GM10266 (cell line): ENCODE data around the gene ALDH4A1.

Experiments used
- DNase-seq: peaks from one replicate; pipeline ENCODE4 v3.0.0; 2012; ENCODE audit errors: extremely low spot score
- TF ChIP-seq, protein P1 (sequence below): IDR thresholded peaks from 2 replicates; pipeline ENCODE4 v1.5.1; 2012; ENCODE audit warnings: mild to moderate bottlenecking, low read depth; ENCODE audit not compliant: control insufficient read depth, insufficient read depth; ENCODE audit errors: missing control alignments

Gene ALDH4A1

DNA sequence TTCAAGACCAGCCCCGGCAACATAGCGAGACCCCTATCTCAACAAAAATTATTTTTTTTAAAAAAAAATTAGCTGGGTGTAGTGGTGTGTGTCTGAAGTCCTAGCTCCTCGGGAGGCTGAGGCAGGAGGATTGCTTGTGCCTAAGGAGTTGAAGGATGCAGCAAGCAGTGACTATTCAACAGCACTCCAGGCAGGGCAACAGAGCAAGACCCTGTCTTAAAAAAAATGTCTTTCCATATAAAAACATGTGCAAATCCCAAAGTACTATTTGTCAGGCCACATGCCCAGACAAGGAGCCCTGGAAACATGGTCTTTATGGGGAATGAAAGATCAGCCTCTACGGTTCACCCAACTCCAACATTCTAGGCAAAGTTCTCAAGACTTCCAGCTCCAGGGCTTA is 40.8 kb upstream of the ALDH4A1 start:
- TF ChIP-seq, protein P1, sequence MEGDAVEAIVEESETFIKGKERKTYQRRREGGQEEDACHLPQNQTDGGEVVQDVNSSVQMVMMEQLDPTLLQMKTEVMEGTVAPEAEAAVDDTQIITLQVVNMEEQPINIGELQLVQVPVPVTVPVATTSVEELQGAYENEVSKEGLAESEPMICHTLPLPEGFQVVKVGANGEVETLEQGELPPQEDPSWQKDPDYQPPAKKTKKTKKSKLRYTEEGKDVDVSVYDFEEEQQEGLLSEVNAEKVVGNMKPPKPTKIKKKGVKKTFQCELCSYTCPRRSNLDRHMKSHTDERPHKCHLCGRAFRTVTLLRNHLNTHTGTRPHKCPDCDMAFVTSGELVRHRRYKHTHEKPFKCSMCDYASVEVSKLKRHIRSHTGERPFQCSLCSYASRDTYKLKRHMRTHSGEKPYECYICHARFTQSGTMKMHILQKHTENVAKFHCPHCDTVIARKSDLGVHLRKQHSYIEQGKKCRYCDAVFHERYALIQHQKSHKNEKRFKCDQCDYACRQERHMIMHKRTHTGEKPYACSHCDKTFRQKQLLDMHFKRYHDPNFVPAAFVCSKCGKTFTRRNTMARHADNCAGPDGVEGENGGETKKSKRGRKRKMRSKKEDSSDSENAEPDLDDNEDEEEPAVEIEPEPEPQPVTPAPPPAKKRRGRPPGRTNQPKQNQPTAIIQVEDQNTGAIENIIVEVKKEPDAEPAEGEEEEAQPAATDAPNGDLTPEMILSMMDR = no peak

DNA sequence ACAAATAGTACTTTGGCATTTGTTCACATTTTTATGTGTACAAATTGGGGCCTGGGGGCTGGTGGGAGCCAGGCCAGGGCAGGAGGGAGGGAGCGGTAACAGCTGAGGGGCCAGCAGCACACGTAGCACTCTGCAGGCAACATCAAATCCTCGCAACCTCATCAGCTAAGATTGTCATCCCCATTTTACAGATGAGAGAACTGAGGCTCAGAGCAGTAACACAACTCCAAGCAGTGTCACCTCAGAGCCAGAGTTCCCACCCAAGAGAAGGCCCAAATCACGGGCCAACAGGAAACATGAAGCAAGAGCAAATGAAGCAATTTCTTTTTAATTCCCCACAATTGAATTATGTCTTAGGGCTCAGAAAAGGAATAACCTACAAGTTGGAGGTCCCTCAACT is 40.0 kb upstream of the ALDH4A1 start:
- DNase-seq = no peak
- TF ChIP-seq, protein P1 = no peak

More for the DNA sequence above, 40.8 kb upstream of the ALDH4A1 start:
- DNase-seq = no peak

DNA sequence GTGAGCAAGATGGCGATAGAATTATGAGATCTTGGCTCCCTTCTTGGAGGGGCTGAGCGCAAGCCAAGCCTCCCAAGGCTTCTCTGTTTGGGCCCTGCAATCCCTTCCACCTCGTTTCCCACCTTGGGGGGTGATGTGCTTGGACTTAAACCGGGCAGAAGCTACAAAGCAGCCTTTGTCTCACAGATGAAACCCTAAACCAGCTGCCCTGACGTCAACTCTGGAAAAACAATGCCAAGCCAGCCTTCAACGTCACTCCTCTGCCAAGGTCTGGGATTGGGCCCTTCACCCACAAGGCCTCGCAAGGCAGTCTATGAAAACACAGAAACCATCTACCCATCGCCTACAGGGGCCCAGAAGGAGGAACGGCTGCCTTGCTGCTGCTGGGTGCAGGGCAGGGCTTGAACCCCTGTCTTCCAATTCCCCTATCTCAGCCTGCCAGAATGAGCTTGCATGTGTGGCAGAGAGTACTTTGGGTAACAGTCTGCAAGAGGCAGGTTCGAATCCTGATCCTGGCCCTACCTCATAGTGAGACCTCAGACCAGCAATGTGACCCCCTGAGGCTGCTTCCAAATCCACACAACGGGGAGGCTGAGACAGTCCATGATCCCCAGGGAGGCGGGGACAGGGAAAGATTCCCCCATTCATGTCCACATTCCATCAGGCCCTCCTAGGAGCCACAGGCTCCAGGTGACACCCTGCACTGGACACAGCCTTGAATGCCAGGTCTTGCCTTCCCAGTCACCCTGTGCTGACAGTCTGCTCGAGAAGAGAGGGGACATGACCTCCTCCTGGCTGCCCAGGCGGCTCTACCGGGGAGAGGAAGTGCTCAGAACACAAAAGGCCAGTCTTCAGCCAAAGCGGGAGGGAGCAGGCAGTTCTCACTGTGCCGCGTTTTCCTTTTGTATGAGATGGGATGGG is 39.1 kb upstream of the ALDH4A1 start:
- no peak for DNase-seq
- TF ChIP-seq, protein P1 = no peak

DNA sequence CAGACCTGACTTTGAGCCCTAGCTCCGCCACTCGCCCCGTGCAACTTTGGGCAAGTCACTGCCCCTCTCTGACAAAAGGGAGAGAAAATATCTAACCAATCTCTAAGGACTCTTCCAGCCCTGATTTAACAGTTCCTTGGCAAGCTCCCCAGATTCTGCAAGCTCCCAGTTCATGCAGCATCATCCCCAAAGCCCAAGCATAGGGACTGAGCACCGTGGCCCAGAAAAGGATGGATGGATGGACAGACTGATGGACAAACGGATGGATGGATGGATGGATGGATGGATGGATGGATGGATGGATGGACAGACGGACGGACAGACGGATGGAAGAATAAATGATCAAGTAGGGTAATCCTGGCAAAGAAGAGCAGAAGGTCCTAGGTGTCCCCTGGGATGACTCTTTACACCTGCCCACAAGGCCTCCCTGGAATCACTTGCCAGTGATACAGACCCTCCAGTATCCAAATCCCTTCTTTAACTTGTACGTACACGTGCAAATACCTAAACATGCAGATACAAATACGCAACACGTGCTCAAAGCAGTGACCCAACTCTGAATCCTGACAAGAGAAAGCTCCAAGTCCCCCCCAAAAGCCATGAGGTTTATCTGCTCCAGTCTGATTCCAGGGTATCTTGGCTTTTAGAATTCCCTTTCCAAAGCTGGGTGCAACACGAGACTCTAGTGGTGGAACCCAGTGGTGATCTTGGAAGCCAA is 38.1 kb upstream of the ALDH4A1 start:
- TF ChIP-seq, protein P1 = no peak
- DNase-seq = no peak

DNA sequence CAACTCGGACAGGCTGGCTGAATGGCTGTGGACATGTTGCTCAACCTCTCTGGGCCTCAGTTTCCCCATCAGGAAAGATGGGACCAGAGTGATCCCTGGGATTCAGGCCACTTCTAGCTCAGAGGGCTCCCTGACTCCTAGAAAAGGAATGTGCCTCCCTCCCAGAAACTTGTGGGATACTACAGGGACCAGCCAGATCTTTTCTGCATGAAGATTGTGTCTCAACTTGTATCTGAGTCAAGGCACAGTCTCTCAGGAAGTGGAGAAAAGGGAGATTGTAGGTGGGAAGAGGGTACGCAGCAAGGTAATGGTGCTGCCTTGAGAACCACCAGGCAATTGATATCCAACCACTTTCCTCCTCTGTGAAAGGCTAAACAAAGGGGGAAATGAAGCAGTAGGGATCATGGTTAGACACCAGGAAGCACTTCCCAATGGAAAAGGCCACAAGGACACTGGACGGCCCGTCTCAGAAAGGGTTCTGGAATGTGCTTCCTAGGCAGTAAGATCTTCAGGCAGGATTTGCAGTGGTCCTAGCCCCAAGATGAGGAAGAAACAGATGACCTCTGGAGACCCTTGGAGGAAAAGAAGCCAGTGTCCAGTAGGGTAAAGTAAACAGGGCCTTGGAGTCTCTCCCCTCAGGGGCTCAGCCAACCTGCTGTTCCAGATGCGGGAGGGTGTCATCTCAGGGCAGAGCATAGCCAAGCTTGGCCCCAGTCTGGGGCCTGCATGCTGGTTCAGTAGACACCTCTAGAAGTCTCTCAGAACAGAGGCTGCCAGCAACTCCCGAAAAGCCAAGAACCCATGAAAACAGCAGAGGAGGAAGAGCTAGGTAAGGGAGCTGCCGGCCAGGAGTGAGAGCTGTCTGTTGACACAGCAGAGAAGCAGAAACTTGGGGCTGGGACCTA is 37.3 kb upstream of the ALDH4A1 start:
- TF ChIP-seq, protein P1 = no peak

DNA sequence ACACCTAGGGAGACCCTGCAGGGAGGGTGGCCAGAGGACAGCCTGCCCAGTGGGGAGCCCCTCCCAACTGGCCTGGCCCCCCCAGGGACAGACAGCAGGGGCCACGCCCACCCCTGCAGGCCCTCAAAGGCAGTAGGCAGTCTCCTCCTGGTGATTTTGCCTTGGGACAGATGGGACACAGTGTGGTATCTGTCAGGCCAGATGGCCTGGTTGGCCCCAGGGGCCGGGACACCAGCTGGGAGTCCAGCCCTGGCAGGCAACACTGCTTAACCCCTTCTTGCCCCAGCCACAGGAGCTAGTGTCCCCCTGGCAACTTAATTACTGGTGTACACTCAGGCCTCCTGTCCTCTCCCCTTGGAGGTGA is 36.3 kb upstream of the ALDH4A1 start:
- TF ChIP-seq, protein P1 = no peak
- no peak for DNase-seq

More for the DNA sequence above, 37.3 kb upstream of the ALDH4A1 start:
- no peak for DNase-seq
